SH-SY5Y (cell line): Measurements from ENCODE around the gene PIK3IP1.

Experiments used
- GATA2 ChIP-seq: IDR thresholded peaks from 2 replicates; pipeline ENCODE4 v1.6.1; 2011; ENCODE audit warnings: mild to moderate bottlenecking, low read depth, low read length
- GATA3 ChIP-seq: IDR thresholded peaks from 2 replicates; pipeline ENCODE4 v1.6.1; 2011; ENCODE audit warnings: low read depth, mild to moderate bottlenecking, low read length, moderate library complexity

PIK3IP1 gene

DNA sequence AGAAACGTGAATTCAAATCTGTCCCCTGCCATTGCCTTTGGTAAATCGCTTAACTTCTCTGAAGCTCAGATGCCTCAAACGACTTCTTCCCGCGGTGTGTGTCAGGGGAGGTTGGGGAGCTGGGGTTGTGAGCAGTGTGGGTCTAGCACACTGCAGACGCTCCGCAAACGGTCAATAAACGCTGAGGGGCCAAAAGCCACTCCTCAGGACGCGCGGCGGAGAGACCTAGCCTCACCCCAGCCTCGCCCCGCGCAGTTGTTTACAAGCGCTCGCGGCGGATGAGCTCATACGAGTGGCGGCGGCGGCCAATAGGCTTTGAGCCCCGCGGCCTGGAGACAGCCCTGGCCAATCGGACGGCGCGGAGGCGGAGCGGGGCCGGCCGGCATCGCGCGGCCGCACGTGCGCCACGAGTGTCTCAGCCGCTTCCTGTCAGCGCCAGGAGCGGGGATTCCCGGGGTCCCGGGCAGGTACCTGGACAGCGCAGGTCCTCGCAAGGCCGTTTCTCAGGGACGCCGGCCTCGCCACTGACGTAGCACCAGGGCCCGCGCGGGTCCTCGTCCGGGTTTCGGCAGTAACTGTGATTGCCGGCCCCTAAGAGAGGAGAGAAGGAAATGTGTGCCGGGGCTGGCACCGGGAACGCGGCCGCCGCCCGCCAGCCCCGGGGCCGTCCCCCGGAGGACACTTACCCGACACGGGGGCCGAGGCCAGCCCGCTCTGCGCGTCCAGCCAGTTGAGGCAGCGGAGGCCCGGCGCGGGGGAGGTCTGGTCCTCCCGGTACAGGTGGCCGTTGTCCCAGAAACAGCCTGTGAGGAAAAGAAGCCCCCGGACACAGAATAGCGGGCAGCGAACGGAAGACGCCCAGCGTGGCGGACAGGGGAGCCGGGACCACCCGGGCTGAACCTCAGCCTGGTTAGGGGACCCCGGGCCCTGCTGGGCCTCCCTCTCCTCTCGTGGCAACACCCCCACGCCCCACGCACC is 1.5 kb downstream of the PIK3IP1 start:
- TF ChIP-seq GATA3 (no peak), GATA2 (no peak)

DNA sequence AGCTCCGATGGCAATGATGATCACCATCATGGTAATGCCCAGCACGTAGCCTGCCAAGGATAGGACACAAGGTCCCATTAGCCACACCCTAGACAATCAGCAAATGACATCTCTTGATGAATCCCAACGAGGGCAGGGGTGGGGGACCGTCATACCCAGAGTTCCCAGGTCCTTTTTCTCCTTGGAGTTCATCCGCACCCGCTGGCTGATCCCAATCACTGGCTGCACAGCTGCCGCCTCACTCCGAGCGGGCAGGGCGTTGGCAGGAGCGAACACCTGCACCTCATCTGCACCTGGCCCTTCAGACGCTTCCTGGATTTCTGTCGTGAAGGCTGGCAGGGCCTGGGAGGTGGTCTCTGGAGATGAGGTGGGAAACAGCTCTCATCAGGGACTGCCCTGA is 2.9 kb downstream of the PIK3IP1 start:
- TF ChIP-seq GATA2 (no peak), GATA3 (no peak)

- TF ChIP-seq GATA3 (no peak), GATA2 (no peak)
These were observed 3.6 kb downstream of the PIK3IP1 start for GRCh38 chr22:31288496-31289240.

- no peak for TF ChIP-seq GATA2
These were observed 4.3 kb downstream of the PIK3IP1 start for GRCh38 chr22:31287818-31288495.

GRCh38 chr22:31286360-31287255 is 5.7 kb downstream of the PIK3IP1 start:
- TF ChIP-seq GATA3 (no peak), GATA2 (no peak)

DNA sequence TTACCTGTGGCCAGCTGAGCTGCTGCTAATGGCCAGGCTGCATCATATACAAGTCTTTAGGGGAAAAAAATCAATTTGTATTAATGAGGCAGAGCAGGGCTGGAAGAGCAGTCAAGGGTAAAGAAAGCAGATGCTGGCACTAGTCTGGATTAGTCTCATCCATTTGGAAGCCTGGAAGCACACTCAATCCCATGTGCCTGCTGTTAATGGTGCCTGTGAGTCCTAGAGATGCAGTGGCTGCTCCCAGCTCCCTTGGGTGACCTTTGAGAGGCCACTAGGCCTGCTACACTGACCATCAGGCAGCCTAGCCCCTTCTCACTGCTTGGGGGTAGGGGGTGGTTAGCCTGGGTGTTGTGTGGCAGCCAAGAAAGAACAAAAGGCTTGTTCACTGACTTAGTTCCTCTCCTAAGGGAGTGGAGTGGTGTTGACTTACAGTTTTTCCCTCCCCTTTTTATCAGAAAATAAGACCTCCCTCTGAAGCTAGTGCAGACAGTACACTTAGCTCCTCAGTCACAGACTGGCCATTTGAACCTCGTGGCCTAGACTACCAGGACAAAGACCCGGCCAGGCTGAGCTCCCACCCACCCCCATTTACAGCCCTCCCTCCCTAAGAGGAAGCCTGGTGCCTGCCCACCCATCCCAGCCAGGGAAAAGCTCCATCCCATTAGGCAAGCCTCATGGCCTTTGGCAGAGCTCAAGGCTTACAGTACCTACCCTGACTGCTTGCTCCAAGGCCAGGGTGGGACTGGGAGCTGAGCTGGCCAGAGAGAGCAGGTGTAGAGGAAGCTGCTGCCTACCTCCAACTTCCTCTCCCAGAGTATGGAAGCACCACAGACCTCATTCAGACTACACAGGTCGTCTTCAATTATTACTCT is 7.8 kb downstream of the PIK3IP1 start:
- TF ChIP-seq GATA2 (no peak), GATA3 (no peak)

DNA sequence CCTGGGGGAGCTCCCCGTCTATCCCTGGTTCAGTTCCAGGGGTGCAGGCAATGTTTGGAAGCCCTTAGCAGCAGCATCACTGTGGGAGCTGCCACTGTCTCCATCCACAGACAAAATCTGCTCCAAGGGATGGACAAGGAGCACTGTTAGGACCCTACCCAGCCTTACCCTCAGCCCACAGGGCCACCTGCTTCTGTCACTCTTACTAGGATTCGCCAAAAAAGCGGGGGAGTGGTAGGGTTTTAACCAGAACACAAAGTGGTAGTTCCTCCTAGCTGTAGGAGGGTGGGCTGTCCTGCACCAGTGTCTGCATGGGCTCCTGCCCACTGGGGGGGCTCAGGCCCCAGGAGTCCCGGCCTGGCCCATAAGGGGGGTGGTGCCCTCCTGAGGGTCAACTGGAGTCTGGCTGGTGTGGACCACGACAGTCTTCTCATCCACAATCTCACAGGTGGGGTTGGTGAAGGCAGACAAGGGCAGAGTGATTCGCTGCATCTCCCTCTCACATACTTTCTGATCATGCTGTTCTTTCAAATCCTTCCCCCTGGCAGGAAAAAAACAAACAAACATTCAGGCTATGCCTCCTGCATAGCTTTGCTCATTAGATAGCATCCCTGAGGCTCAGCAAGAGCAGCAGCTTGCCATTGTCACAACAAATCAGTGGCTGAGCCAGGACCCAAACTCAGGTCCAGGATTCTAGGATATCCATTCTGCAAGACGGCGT is 9.4 kb downstream of the PIK3IP1 start:
- no peak for TF ChIP-seq GATA2
- no peak for TF ChIP-seq GATA3

DNA sequence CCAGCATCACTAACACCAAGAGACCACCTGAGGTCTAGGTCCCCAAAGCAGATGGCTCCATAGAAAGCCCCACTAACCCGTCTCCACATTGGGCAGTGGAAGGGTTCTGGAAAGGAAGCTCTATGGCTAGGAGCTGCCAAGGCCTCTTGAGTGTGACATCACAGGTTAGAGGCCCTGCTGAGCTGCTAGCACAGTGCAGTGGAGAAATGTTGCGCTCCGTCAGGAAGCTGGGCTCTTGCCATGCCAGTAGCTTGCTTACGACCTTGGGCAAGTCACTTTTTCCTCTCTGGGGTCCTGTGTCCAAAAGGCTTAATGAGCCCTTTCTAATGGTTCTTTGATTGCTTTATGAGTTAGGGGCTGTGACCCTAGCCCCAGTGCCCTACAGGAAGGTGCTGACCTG is 10.6 kb downstream of the PIK3IP1 start:
- TF ChIP-seq GATA3 (no peak), GATA2 (no peak)

GRCh38 chr22:31279821-31280505 is 12.3 kb downstream of the PIK3IP1 start:
- no peak for TF ChIP-seq GATA3
- no peak for TF ChIP-seq GATA2

GRCh38 chr22:31279327-31279669 is 13.0 kb downstream of the PIK3IP1 start:
- TF ChIP-seq GATA3, result no peak
- no peak for TF ChIP-seq GATA2

GRCh38 chr22:31278626-31279326 is 13.5 kb downstream of the PIK3IP1 start:
- TF ChIP-seq GATA3 (no peak), GATA2 (no peak)
